Measurements from ENCODE around the gene KCNK10. TPM values are rescaled to one million over a fixed set of nuclear protein-coding genes. Genes with fewer than 3 reads are reported as not detected.
A peak's percentile ranks its signal among the peaks of the same experiment; 100 is the strongest.

The KCNK10 gene
- total RNA-seq, 1 donor, result not detected

DNA sequence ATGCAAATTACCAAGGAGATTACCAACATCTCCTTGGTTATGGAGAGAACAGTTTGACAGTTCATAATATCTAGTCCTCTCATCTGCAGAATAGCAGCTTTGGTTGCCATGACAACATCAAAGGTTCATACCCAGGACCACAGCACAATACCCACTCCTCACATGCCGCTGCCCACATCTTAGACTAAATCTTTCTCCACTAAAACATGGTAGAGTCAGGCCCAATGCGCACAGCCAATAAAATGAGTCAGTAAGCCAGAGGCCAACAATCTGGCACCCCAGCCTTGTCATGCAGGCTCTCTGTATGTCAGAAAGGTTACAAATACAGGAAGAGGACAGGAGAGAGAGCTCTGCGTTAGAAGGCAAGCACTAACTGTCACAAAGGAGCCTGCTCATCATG lies 70.6 kb downstream of the KCNK10 start:
- TF ChIP-seq CTCF (IDR thresholded peaks at IDR 0.05; ENCODE audit: insufficient read depth, low read length), result no peak
- no peak overlapping the region for H3K4me3 ChIP-seq (ENCODE audit: low read depth, low read length)
- DNase-seq (ENCODE audit: low read depth), result no peak

GRCh38 chr14:88251650-88252049 lies 71.4 kb downstream of the KCNK10 start:
- TF ChIP-seq CTCF (IDR thresholded peaks at IDR 0.05; ENCODE audit: insufficient read depth, low read length), result no peak
- no peak overlapping the region for H3K4me3 ChIP-seq (ENCODE audit: low read depth, low read length)
- DNase-seq (ENCODE audit: low read depth), result no peak

DNA sequence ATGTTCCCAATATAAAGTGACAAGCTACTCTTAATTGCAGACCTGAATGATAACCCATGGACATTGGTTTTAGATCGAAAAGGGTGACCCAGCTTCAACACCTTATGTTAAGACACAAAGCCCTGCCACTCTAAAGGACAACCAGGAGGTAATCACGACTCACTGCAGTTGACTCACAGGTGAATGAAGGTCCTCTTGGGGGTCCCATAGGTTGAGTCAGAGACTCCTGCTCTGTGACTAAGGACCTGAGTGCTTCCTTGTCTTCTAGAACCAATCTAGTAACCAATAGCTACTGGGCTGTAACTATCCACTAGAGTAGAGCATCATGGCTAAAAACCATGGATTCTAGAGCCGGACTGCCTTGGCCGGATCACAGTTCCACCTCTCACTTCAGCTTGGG lies 73.8 kb downstream of the KCNK10 start:
- DNase-seq (ENCODE audit: low read depth), result no peak
- no peak for TF ChIP-seq CTCF (IDR thresholded peaks at IDR 0.05; ENCODE audit: insufficient read depth, low read length)

DNA sequence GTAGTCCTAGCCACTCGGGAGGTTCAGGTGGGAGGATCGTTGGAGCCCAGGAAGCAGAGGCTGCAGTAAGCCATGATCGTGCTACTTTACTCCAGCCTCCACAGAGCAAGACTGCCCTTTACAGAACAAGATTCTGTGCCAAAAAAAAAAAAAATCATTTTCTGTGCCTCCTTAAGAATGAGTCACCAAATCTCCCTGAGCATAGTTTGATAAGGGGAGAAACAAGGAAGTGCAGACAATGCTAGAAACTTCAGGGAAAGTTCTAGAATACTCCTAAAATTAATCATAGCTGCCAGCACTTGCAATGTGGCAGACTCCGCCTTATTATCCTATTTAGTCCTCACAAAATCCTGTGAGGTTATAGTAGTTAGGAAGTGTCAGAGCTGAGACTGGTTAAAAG lies 74.5 kb downstream of the KCNK10 start:
- no peak overlapping the region for H3K4me3 ChIP-seq (ENCODE audit: low read depth, low read length)
- DNase-seq (ENCODE audit: low read depth), result peak; percentile 58
- TF ChIP-seq CTCF (IDR thresholded peaks at IDR 0.05; ENCODE audit: insufficient read depth, low read length), result no peak

More for the DNA sequence above, 73.8 kb downstream of the KCNK10 start:
- no peak overlapping the region for H3K4me3 ChIP-seq (ENCODE audit: low read depth, low read length)

GRCh38 chr14:88247228-88247627 lies 75.8 kb downstream of the KCNK10 start:
- H3K4me3 ChIP-seq (ENCODE audit: low read depth, low read length), result no peak overlapping the region
- no peak for DNase-seq (ENCODE audit: low read depth)
- TF ChIP-seq CTCF (IDR thresholded peaks at IDR 0.05; ENCODE audit: insufficient read depth, low read length), result no peak

DNA sequence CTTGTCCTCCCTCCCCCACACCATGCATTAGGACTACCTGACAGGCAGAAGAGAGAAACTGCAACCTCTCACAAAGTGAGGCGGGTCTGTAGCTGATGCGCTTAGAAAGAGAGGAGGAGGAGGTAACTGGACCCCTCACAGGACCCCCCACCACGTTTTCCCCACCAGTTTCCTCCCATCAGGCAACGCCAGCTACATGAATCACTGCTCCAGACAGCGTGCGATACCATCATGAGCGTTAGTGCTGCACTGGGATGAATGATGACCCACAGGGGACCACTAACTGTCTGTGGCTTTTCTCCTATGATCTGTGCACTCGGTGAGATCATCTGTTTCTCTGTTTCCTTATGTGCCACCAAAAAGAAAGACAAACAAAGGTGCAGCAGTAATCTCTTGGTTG lies 77.7 kb downstream of the KCNK10 start:
- TF ChIP-seq CTCF (IDR thresholded peaks at IDR 0.05; ENCODE audit: insufficient read depth, low read length), result no peak
- H3K4me3 ChIP-seq (ENCODE audit: low read depth, low read length), result no peak overlapping the region
- no peak for DNase-seq (ENCODE audit: low read depth)

DNA sequence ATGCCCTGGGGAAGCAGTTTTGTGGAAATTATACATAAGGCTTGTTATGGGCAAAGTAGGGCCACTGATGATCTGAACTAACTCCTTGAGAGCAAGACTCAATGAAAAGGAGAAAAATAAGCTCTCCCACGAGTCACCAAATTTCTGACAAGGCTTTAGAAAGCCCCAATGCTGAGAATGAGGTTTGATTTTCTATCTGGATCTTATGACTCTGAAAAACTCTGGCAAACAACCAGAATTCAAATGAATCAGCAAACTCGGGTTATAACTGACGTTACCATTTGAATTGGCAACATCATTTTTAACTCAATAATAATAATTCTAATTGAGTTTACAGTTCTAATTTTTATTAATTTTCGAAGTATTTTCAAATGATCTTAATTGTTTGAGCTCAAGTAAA lies 79.1 kb downstream of the KCNK10 start:
- TF ChIP-seq CTCF (IDR thresholded peaks at IDR 0.05; ENCODE audit: insufficient read depth, low read length), result no peak
- DNase-seq (ENCODE audit: low read depth), result peak; percentile 5
- H3K4me3 ChIP-seq (ENCODE audit: low read depth, low read length), result no peak overlapping the region
